LNCaP clone FGC (cell line): ENCODE results near the gene SLC25A34.

Source experiments
- DNase-seq: peaks from one replicate; pipeline ENCODE4 v3.0.0-alpha.2; 2011; ENCODE audit warnings: low read depth
- H3K4me3 ChIP-seq: 2 replicates; pipeline ENCODE4 v1.5.1; 2011; ENCODE audit warnings: mild to moderate bottlenecking, low read depth, low read length, control low read depth
- CTCF ChIP-seq: IDR thresholded peaks from 2 replicates; pipeline ENCODE4 v1.5.1; 2012; ENCODE audit warnings: mild to moderate bottlenecking; ENCODE audit not compliant: control insufficient read depth, insufficient read depth; ENCODE audit errors: extremely low read depth

The SLC25A34 gene

GRCh38 chr1:15751717-15752116 is 15.7 kb downstream of the SLC25A34 start:
- no peak overlapping the region for H3K4me3 ChIP-seq
- no peak for TF ChIP-seq CTCF
- no peak for DNase-seq

DNA sequence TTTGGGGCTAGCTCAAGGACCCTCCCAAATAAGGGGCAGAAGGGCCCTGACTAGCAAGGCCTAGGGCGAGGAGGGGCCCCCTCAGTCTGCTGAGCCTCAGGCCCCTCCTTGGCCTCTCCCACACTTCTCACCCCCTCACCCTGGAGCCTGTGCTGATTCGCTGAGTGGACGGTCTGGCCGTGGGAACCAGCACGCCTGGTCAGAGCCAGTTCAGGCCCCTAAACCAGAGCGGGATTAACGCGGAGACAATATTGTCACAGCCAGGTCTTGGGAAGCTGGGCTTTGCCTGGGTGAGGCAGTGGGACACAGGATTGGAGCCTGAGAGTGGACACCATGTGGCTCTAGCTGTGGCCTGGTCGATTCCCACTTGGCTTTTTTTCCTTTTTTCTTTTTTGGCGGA is 17.7 kb downstream of the SLC25A34 start:
- no peak for TF ChIP-seq CTCF
- no peak for DNase-seq
- no peak overlapping the region for H3K4me3 ChIP-seq

DNA sequence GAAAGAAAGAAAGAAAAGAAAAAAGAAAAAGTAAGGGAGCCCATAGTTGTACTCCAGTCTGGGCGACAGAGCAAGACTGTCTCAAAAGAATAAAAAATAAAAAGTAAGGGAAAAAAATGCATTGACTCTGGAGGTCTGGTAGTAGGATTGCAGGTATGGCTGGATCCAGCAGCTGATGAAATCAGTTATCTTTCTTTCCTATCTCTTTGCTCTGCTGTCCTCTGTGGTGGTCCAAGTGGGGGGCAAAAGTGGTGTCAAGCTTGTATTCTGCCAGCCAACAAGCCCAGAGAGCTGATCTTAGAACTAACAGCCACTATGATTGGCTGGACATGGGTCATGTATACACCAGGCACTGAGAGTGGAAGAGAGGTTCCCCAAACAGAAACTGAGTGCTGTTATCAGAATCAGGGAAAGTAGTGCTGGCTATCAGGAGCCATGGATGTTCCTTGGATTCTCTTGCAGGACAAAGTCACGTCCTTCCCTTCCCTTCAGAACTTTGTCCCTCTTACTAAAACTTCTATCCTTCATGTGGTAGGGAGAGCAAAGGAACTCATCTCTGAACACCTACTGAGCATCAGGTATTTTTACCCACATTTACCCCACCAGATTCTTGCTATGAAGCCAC is 19.1 kb downstream of the SLC25A34 start:
- DNase-seq = no peak
- no peak for TF ChIP-seq CTCF
- H3K4me3 ChIP-seq = no peak overlapping the region

GRCh38 chr1:15755646-15756040 is 19.6 kb downstream of the SLC25A34 start:
- DNase-seq = no peak
- H3K4me3 ChIP-seq = no peak overlapping the region
- TF ChIP-seq CTCF = no peak

GRCh38 chr1:15756143-15757015 is 20.3 kb downstream of the SLC25A34 start:
- no peak for DNase-seq
- H3K4me3 ChIP-seq = no peak overlapping the region
- no peak for TF ChIP-seq CTCF

DNA sequence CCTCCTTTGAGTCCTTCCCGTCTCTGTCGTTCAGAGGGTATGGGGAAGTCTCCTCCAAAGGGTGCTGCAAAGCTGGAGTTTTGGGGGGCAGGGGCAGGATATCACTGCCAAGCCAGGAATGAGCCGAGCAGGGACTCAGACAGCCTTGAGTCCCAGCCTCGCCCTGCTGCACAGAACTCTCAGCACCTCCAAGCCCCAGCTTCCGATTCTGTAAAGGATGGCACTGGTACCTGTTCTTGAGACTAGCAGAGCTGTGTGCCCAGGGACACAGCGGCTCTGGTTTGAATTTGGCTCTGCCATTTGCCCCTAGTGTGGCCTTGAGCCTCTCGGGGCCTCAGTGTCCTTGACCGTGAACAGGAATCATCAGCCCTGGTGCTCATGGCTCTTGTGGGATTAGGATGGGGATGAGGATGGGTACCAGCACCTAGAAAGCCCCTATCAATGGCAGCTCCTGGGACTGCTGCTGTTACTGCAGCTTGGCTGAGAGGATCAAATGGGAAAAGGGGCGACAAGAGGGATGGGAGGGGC is 21.0 kb downstream of the SLC25A34 start:
- no peak for DNase-seq
- no peak overlapping the region for H3K4me3 ChIP-seq
- TF ChIP-seq CTCF = no peak
